Measurements from ENCODE around the gene SEMA3D.

- TF ChIP-seq CTCF (conservative IDR thresholded peaks at IDR 0.05; ENCODE audit: low read depth in 2 of 2) (no peak), REST (IDR thresholded peaks at IDR 0.05; ENCODE audit: unreplicated experiment) (no peak), EZH2 (IDR thresholded peaks at IDR 0.05; ENCODE audit: low read depth, unreplicated experiment) (no peak), STAT1 (IDR thresholded peaks at IDR 0.05; ENCODE audit: unreplicated experiment) (no peak), POLR2AphosphoS5 (IDR thresholded peaks at IDR 0.05; ENCODE audit: low read depth) (no peak), CREB1 (CRISPR knock-in tag; IDR thresholded peaks at IDR 0.05; ENCODE audit: low read depth) (no peak), EZH2phosphoT487 (IDR thresholded peaks at IDR 0.05; ENCODE audit: unreplicated experiment) (no peak), ETS1 (IDR thresholded peaks at IDR 0.05) (no peak), NANOG (IDR thresholded peaks at IDR 0.05; ENCODE audit: borderline replicate concordance) (no peak)
Measured at GRCh38 chr7:85019176-85019575, 167.7 kb downstream of the SEMA3D start.

Data from GM23338 (cell line).